ENCODE measurements around the gene PLA2G6. TPM values are rescaled to one million over a fixed set of nuclear protein-coding genes. Genes with fewer than 3 reads are reported as not detected.

PLA2G6 gene
- total RNA-seq, 1 donor, result 12.3 TPM

DNA sequence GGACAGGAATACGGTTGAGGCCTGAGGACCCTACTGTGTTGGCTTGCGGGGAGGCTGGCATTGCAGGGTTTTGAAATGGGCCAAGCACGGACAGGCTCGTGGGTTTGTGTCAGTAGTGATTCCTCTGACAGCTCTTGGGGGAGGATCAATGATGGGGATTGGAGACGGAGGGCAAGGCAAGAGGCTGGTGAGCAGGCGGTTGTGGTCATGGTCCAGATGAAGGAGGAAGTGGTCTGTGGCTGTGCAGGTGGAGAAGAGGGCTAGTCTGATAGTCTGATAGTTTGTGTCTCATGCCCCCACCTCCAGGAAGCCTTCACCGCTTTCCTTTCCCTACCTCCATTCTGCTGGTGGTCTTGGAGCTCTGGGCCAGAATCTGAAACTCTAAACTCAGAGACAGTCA lies 23.2 kb upstream of the PLA2G6 start:
- peak overlapping the region; percentile 19 for H3K4me3 ChIP-seq (ENCODE audit: low read depth, low read length)
- TF ChIP-seq, protein P1, sequence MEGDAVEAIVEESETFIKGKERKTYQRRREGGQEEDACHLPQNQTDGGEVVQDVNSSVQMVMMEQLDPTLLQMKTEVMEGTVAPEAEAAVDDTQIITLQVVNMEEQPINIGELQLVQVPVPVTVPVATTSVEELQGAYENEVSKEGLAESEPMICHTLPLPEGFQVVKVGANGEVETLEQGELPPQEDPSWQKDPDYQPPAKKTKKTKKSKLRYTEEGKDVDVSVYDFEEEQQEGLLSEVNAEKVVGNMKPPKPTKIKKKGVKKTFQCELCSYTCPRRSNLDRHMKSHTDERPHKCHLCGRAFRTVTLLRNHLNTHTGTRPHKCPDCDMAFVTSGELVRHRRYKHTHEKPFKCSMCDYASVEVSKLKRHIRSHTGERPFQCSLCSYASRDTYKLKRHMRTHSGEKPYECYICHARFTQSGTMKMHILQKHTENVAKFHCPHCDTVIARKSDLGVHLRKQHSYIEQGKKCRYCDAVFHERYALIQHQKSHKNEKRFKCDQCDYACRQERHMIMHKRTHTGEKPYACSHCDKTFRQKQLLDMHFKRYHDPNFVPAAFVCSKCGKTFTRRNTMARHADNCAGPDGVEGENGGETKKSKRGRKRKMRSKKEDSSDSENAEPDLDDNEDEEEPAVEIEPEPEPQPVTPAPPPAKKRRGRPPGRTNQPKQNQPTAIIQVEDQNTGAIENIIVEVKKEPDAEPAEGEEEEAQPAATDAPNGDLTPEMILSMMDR (IDR thresholded peaks at IDR 0.05; ENCODE audit: insufficient read depth, low read length), result no peak
- DNase-seq (ENCODE audit: low read depth), result no peak

DNA sequence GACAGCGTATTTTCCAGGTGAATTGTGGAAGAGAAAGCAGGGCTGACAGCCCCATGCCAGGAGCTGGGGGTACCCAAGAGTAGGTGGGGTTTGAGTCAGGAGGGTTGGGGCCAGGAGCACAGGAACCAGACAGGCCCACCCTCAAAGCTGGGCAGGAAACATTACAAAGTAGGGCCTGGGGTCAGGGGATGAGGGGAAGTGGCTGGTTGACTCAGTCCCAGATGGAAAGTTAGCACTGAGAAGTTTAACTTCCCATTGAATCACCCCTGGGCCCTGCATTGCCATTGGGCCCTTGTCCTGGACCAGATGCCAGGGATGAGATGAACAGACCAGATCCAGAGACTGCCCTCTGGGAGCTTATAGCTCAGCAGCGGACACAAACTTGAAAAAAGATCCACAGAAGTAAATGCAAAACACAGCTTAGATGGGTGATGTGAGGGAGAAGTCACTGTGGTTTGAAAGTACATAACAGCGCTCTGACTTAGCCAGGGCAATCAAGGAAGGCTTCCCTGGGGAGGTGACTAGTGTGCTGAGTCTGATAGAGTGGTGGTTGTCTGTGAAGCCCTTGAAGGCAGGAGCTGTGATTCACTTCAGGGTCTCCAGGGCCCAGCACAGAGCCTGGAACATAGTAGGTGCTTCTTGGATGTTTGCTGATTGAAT lies 22.4 kb upstream of the PLA2G6 start:
- TF ChIP-seq, protein P1 (IDR thresholded peaks at IDR 0.05; ENCODE audit: insufficient read depth, low read length), result no peak
- peak overlapping the region; percentile 90 for H3K4me3 ChIP-seq (ENCODE audit: low read depth, low read length)
- DNase-seq (ENCODE audit: low read depth), result peak; percentile 38

DNA sequence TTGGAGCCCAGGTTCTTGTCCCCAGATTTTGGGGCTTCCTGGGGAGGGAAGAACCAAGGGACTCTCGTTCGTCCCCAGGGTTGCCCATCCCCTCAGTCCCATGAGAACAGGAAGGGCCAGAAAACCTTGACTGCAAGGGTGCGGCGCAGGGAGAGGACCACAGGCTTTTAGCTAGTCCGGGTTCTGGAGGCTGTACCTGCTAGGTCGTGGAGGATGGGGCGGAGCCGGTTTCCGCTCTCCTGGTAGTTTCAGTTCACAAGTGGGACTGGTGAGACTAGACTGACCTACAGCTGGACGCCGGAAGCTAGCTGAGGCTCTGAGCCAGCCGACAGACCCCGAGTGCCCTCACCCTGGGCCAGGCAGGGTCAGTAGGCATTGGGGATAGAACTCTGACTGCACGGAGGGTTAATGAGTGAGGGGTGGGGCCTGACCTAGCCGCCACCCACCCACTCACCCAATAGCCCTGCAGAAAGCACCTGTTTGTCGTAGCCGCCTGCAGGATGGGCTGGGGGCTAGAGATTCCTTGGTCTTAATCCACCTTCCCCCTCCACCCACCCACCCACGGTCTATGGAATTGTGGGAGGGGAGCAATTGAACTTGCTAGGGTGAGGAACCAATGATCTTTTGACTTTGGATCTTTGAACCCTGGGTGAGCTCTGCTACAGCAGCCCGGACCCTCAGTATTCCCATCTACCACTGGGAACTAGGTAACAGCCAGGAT lies 21.6 kb upstream of the PLA2G6 start:
- H3K4me3 ChIP-seq (ENCODE audit: low read depth, low read length), result peak overlapping the region; percentile 90
- peak; percentile 46 for DNase-seq (ENCODE audit: low read depth)
- TF ChIP-seq, protein P1 (IDR thresholded peaks at IDR 0.05; ENCODE audit: insufficient read depth, low read length), result no peak

DNA sequence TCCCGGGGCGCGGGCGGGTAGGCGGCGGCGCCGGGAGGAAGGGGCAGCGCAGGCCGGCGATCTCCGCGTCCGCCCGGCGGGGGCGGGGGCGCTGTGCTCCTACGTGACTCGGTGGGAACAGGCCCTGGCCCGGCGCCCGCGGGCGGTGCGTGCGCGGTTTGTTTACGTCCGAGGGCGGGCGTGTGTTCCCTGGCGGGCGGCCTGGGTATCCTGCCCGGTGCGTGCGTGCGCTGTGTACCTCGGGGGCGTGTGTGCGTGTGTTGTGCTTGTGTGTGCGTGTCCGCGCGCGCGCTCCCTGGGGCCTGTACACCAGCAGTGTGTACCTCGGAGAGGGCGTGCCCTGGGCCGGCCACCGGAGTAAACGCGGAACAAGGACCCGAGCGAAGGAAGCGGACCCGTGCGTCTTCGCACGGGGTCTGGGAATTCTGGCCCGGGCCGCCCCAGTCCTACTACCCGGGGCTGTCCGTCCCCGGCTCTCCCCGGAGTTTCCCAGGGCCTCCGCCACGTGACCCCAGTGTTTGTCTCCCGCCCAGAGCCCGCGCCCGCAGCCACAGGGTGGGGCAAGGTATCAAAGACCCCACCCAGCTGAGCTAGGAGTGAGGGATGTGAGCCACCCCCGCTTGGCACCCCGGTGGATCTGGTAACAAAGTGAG lies 20.9 kb upstream of the PLA2G6 start:
- DNase-seq (ENCODE audit: low read depth), result peak; percentile 91
- TF ChIP-seq, protein P1 (IDR thresholded peaks at IDR 0.05; ENCODE audit: insufficient read depth, low read length), result no peak
- peak overlapping the region; percentile 90 for H3K4me3 ChIP-seq (ENCODE audit: low read depth, low read length)

DNA sequence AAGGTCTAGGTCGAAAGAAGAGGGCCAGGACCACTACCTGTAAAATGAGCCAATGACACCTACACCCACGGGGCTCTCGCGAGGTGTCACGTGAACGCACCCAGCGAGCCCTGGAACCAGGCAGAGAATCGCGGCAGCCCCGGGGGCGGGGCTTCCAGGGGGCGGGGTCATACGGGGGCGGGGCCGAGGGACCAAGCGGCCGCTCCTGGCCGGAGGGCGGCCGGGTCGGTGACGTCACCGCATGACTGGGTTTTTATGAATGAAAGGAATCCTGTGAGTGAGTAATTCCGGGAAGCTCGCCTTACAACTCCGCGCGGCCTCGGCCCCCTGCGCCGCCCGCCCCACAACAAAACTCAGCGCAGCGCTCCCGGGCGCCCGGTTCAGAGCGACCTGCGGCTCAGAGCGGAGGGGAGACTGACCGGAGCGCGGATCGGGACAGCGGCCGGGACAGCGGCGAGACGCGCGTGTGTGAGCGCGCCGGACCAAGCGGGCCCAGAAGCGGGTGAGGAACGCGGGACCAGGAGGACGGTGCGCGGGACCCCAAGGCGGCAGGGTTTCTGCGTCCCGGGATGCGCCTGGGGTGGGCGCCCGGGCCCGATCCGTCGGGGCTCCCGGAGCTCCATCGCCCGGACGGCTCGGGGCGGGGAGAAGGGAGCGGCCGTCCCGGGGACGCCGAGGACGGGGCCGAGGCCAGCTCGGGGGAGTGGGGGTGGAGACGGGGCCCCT lies 20.2 kb upstream of the PLA2G6 start, which contains the start of gene MAFF:
Gene MAFF, plus strand, starts transcription at position 284 of the 726 bp plus-strand sequence. CDS start 11,860 bp downstream, outside the sequence.
- peak within 1 kb of the TSS; percentile 90 for H3K4me3 ChIP-seq (ENCODE audit: low read depth, low read length)
- TF ChIP-seq, protein P1 (IDR thresholded peaks at IDR 0.05; ENCODE audit: insufficient read depth, low read length), result no peak
- DNase-seq (ENCODE audit: low read depth), result peak; percentile 97

DNA sequence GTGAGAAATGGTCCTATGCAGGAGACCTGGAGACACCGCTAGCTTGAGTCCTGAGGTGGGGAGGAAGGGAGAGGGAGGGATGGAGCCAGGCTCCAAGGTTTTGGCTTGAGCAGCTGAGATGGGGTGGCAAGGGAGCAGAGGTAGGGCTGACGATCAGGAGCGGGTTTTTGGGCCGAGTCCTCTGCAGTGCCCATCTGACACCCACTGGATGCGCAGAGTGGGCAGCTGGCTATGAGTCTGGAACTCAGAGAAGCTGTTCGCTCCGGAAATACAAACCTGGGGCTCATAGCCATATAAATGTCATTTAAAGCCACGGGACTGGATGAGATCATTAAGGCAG lies 19.7 kb upstream of the PLA2G6 start:
- TF ChIP-seq, protein P1 (IDR thresholded peaks at IDR 0.05; ENCODE audit: insufficient read depth, low read length), result no peak
- no peak for DNase-seq (ENCODE audit: low read depth)
- peak overlapping the region; percentile 59 for H3K4me3 ChIP-seq (ENCODE audit: low read depth, low read length)
